Measurements from ENCODE around the gene IDH3G.

DNA sequence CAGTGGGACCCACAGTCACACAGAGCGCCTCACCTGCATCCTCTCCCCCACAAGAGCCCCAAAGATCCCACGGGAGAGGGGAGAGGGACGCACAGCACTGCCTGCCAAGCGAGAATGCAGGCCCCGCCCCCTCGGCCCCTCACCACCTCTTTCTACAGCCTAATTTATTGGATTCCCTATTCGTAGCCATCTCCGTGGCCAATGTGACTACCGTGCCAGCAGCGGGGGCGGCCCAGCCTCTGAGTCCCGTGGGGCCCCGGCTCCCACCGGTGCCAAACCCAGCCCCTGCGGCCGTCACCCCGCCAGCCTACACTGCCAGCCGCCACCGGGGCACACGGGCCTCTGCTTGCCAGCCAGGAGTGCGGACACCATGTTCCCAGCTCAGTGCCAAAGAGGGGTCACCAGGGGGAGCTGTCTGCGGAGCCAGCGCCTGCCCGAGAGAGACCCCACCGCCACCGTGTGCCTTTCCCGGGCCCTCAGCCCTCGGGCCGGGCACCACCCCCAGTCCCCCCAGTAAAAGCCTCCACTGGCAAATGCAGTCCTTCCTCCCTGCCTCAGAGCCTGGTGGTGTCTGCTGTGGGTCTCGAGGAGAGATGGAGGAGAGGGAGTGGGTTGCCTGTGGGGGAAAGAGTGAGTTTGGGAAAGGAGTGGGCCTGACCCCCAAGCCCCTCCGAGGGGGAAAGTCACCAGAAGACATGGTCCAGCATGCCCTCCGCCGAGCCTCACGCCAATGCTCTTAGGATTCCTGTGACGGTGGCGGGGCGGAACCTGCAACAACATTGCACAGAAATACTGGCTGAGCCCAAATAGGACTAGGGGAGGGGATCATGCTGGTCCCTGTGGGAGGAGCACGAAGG, 49.7 kb downstream of the IDH3G start:
- TF ChIP-seq, protein P1, sequence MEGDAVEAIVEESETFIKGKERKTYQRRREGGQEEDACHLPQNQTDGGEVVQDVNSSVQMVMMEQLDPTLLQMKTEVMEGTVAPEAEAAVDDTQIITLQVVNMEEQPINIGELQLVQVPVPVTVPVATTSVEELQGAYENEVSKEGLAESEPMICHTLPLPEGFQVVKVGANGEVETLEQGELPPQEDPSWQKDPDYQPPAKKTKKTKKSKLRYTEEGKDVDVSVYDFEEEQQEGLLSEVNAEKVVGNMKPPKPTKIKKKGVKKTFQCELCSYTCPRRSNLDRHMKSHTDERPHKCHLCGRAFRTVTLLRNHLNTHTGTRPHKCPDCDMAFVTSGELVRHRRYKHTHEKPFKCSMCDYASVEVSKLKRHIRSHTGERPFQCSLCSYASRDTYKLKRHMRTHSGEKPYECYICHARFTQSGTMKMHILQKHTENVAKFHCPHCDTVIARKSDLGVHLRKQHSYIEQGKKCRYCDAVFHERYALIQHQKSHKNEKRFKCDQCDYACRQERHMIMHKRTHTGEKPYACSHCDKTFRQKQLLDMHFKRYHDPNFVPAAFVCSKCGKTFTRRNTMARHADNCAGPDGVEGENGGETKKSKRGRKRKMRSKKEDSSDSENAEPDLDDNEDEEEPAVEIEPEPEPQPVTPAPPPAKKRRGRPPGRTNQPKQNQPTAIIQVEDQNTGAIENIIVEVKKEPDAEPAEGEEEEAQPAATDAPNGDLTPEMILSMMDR (IDR thresholded peaks at IDR 0.05; ENCODE audit: low read length): no peak
- TF ChIP-seq EZH2 (IDR thresholded peaks at IDR 0.05; ENCODE audit: borderline replicate concordance, low read length): no peak

All from OCI-LY1 (cell line).